ENCODE results near the gene EPHA8.

Gene EPHA8

DNA sequence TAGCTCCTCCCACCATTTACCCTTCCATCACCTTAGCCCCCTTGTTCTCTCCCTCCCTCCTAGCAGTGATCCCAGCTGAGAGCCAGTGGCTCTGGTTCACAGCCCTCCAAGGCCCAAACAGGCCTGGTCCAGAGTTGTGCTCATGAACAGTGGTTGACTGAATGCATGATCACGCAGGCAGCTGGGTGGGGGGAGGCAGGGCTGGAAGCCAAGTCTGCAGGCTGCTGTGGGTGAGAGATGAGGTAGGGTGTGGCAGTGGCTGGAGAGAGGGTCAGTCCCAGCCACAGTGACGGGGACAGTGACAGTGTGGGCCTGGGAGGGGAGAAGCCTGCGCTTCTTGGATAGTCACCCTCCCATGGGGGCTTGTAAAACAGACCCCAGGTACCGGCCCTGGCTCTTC, 22.2 kb downstream of the EPHA8 start:
- no peaks in the 10 kb centered on the region for H3K27me3 Mint-ChIP-seq
- no peak overlapping the region for H3K4me3 Mint-ChIP-seq
- H3K9me3 Mint-ChIP-seq, result no peaks in the 10 kb centered on the region
- no peak overlapping the region for H3K27ac Mint-ChIP-seq
- H3K4me1 Mint-ChIP-seq (ENCODE audit: low read depth), result no peaks in the 10 kb centered on the region
- DNase-seq, result no peak
- H3K36me3 Mint-ChIP-seq (ENCODE audit: low read depth), result no peaks in the 10 kb centered on the region

DNA sequence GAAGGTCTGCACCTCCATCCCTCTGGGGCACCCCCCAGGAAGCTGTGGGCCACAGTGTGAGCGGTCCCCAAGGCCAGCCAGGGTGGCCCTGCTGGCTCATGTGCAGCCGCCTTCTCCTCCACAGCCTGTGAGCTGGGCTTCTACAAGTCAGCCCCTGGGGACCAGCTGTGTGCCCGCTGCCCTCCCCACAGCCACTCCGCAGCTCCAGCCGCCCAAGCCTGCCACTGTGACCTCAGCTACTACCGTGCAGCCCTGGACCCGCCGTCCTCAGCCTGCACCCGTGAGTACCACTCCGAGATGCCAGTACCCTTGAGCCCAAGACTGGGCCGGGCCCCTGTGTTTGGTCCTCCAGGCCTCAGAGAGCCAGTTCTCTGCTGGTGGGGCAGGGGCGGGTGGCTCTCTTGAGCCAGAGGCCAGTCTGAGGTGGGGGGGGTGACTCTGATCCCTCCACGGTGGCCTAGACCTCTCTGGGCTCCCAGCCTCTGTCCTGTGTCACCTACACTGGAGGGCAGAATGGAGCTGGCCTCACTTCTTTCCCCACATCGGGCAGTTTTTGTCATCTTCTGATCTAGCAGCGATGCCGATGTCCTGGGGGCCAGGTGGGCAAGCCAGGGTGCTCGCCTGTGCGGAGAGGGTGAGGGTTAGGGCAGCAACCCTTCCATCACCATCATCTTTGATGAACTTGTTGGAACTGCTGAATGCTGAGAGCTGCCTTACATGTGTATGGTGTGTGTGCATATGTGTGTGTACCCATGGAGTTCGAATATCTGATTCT, 23.3 kb downstream of the EPHA8 start:
- no peaks in the 10 kb centered on the region for H3K9me3 Mint-ChIP-seq
- H3K4me3 Mint-ChIP-seq, result no peak overlapping the region
- H3K27me3 Mint-ChIP-seq, result peaks cover 9% of the 10 kb centered on the region
- no peak for DNase-seq
- H3K36me3 Mint-ChIP-seq (ENCODE audit: low read depth), result no peaks in the 10 kb centered on the region
- no peak overlapping the region for H3K27ac Mint-ChIP-seq
- no peaks in the 10 kb centered on the region for H3K4me1 Mint-ChIP-seq (ENCODE audit: low read depth)

- H3K4me1 Mint-ChIP-seq (ENCODE audit: low read depth), result no peaks in the 10 kb centered on the region
- no peaks in the 10 kb centered on the region for H3K9me3 Mint-ChIP-seq
- H3K27me3 Mint-ChIP-seq, result peaks cover 16% of the 10 kb centered on the region
- H3K4me3 Mint-ChIP-seq, result no peak overlapping the region
- DNase-seq, result no peak
- H3K36me3 Mint-ChIP-seq (ENCODE audit: low read depth), result no peaks in the 10 kb centered on the region
- no peak overlapping the region for H3K27ac Mint-ChIP-seq
Observed at GRCh38 chr1:22587247-22587646, 24.0 kb downstream of the EPHA8 start.

GRCh38 chr1:22588899-22589422, 25.7 kb downstream of the EPHA8 start:
- no peaks in the 10 kb centered on the region for H3K9me3 Mint-ChIP-seq
- no peak for DNase-seq
- H3K4me1 Mint-ChIP-seq (ENCODE audit: low read depth), result no peaks in the 10 kb centered on the region
- no peak overlapping the region for H3K27ac Mint-ChIP-seq
- H3K4me3 Mint-ChIP-seq, result no peak overlapping the region
- H3K36me3 Mint-ChIP-seq (ENCODE audit: low read depth), result no peaks in the 10 kb centered on the region
- H3K27me3 Mint-ChIP-seq, result peaks cover 19% of the 10 kb centered on the region

GRCh38 chr1:22591576-22591975, 28.3 kb downstream of the EPHA8 start:
- Mint-ChIP-seq H3K27ac (no peak overlapping the region), H3K9me3 (no peaks in the 10 kb centered on the region), H3K27me3 (peaks cover 24% of the 10 kb centered on the region), H3K4me3 (no peak overlapping the region), H3K4me1 (ENCODE audit: low read depth) (no peaks in the 10 kb centered on the region), H3K36me3 (ENCODE audit: low read depth) (no peaks in the 10 kb centered on the region)
- DNase-seq, result no peak

GRCh38 chr1:22592051-22592450, 28.8 kb downstream of the EPHA8 start:
- no peaks in the 10 kb centered on the region for H3K4me1 Mint-ChIP-seq (ENCODE audit: low read depth)
- no peak overlapping the region for H3K27ac Mint-ChIP-seq
- H3K9me3 Mint-ChIP-seq, result no peaks in the 10 kb centered on the region
- H3K4me3 Mint-ChIP-seq, result no peak overlapping the region
- H3K36me3 Mint-ChIP-seq (ENCODE audit: low read depth), result no peaks in the 10 kb centered on the region
- H3K27me3 Mint-ChIP-seq, result peaks cover 24% of the 10 kb centered on the region
- DNase-seq, result no peak

- no peak overlapping the region for H3K27ac Mint-ChIP-seq
- DNase-seq, result no peak
- H3K36me3 Mint-ChIP-seq (ENCODE audit: low read depth), result no peaks in the 10 kb centered on the region
- H3K9me3 Mint-ChIP-seq, result no peaks in the 10 kb centered on the region
- no peaks in the 10 kb centered on the region for H3K4me1 Mint-ChIP-seq (ENCODE audit: low read depth)
- H3K27me3 Mint-ChIP-seq, result peaks cover 24% of the 10 kb centered on the region
- H3K4me3 Mint-ChIP-seq, result no peak overlapping the region
Observed at GRCh38 chr1:22592919-22593790, 29.9 kb downstream of the EPHA8 start.

GRCh38 chr1:22594396-22594795, 31.1 kb downstream of the EPHA8 start:
- Mint-ChIP-seq H3K9me3 (no peaks in the 10 kb centered on the region), H3K36me3 (ENCODE audit: low read depth) (no peaks in the 10 kb centered on the region), H3K27me3 (peaks cover 28% of the 10 kb centered on the region), H3K4me3 (no peak overlapping the region), H3K27ac (no peak overlapping the region), H3K4me1 (ENCODE audit: low read depth) (no peaks in the 10 kb centered on the region)
- DNase-seq, result no peak

DNA sequence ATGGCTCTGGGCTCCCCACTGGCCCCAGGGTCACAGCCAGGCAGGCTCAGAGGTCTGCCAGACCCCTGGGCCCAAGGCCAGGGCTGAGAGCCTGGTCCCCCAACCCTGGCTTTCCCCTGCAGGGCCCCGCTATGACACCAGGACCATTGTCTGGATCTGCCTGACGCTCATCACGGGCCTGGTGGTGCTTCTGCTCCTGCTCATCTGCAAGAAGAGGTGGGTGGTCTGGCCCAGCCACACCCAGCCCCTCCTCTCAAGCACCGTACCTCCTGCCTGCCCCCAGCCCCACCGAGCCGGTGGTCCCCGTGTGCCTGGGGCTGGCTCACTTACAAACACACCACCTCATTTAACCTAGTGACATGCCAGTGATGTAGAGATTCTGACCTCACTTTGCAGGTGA, 31.8 kb downstream of the EPHA8 start:
- no peaks in the 10 kb centered on the region for H3K4me1 Mint-ChIP-seq (ENCODE audit: low read depth)
- H3K36me3 Mint-ChIP-seq (ENCODE audit: low read depth), result no peaks in the 10 kb centered on the region

DNA sequence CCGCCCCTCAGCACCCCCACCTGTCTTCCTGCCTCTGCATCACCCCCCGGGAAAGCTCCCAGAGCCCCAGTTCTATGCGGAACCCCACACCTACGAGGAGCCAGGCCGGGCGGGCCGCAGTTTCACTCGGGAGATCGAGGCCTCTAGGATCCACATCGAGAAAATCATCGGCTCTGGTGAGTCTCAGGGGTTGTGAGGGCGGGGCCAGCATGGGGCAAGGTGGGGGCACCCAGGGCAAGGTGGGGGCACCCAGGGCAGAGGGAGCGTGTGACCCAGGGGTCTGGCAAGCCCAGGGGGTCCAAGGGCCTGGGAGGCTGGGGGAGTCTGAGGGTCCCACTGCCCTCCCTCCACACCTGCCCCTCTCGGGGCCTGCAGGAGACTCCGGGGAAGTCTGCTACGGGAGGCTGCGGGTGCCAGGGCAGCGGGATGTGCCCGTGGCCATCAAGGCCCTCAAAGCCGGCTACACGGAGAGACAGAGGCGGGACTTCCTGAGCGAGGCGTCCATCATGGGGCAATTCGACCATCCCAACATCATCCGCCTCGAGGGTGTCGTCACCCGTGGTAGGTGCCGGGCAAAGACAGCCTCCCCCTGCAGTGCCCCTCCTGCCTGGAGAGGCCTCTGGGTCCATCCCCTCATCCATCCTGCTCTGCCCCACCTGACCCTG, 34.1 kb downstream of the EPHA8 start:
- H3K27me3 Mint-ChIP-seq, result peaks cover 13% of the 10 kb centered on the region
- H3K4me1 Mint-ChIP-seq (ENCODE audit: low read depth), result no peaks in the 10 kb centered on the region
- DNase-seq, result no peak
- H3K9me3 Mint-ChIP-seq, result no peaks in the 10 kb centered on the region
- no peak overlapping the region for H3K27ac Mint-ChIP-seq
- no peaks in the 10 kb centered on the region for H3K36me3 Mint-ChIP-seq (ENCODE audit: low read depth)
- H3K4me3 Mint-ChIP-seq, result no peak overlapping the region

More for the DNA sequence above, 31.8 kb downstream of the EPHA8 start:
- no peak overlapping the region for H3K4me3 Mint-ChIP-seq
- H3K27ac Mint-ChIP-seq, result no peak overlapping the region
- no peak for DNase-seq
- H3K9me3 Mint-ChIP-seq, result no peaks in the 10 kb centered on the region
- H3K27me3 Mint-ChIP-seq, result peaks cover 28% of the 10 kb centered on the region

- no peak for DNase-seq
- Mint-ChIP-seq H3K4me1 (ENCODE audit: low read depth) (no peaks in the 10 kb centered on the region), H3K27ac (no peak overlapping the region), H3K9me3 (no peaks in the 10 kb centered on the region), H3K36me3 (ENCODE audit: low read depth) (no peaks in the 10 kb centered on the region), H3K27me3 (peaks cover 11% of the 10 kb centered on the region), H3K4me3 (no peak overlapping the region)
Observed at GRCh38 chr1:22597996-22598395, 34.7 kb downstream of the EPHA8 start.

GRCh38 chr1:22598736-22599135, 35.4 kb downstream of the EPHA8 start:
- Mint-ChIP-seq H3K4me1 (ENCODE audit: low read depth) (no peaks in the 10 kb centered on the region), H3K27me3 (peaks cover 16% of the 10 kb centered on the region), H3K9me3 (no peaks in the 10 kb centered on the region), H3K27ac (no peak overlapping the region), H3K4me3 (no peak overlapping the region), H3K36me3 (ENCODE audit: low read depth) (no peaks in the 10 kb centered on the region)
- no peak for DNase-seq

DNA sequence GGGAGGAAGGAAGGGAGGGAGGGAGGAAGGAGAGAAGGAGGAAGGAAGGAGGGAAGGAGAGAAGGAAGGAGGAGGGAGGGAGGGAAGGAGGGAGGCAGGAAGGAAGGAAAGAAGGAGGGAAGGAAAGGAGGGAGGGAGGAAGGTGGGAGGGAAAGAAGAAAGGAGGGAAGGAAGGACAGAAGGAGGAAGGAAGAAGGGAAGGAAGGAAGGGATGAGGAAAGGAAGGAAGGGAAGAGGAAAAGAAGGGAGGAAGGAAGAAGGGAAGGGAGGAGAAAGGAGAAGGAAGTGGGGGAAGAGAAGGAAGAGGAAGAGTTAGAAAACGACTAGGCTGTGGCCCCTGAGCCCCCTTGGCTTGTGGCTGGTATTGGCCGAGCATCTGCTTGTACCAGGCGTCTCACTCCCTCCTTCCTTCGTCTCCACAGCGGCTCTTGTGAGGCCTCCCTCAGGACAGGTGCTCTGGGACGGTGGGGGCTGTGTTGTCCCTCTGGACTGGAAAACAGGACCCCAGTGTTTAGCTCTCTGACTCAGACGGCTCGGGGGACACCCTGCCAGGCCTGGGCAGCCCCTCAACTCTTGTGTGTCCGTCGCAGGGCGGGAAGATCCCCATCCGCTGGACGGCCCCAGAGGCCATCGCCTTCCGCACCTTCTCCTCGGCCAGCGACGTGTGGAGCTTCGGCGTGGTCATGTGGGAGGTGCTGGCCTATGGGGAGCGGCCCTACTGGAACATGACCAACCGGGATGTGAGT, 37.0 kb downstream of the EPHA8 start:
- Mint-ChIP-seq H3K36me3 (ENCODE audit: low read depth) (no peaks in the 10 kb centered on the region), H3K4me1 (ENCODE audit: low read depth) (no peaks in the 10 kb centered on the region), H3K9me3 (no peaks in the 10 kb centered on the region), H3K27ac (no peak overlapping the region), H3K4me3 (no peak overlapping the region), H3K27me3 (peaks cover 22% of the 10 kb centered on the region)
- DNase-seq, result no peak
